Measurements from ENCODE around the gene SERPING1.

Gene SERPING1

GRCh38 chr11:57624864-57625263, 27.4 kb downstream of the SERPING1 start:
- no peak overlapping the region for H3K27ac ChIP-seq
- TF ChIP-seq ZFX (IDR thresholded peaks at IDR 0.05), result no peak
- TF ChIP-seq CTCF (conservative IDR thresholded peaks at IDR 0.05), result no peak

GRCh38 chr11:57626895-57627294, 29.4 kb downstream of the SERPING1 start:
- TF ChIP-seq CTCF (conservative IDR thresholded peaks at IDR 0.05), result no peak
- no peak for TF ChIP-seq ZFX (IDR thresholded peaks at IDR 0.05)
- H3K27ac ChIP-seq, result no peak overlapping the region

GRCh38 chr11:57630171-57630570, 32.7 kb downstream of the SERPING1 start:
- no peak for TF ChIP-seq ZFX (IDR thresholded peaks at IDR 0.05)
- no peak overlapping the region for H3K27ac ChIP-seq

- no peak for TF ChIP-seq ZFX (IDR thresholded peaks at IDR 0.05)
- no peak for TF ChIP-seq CTCF (conservative IDR thresholded peaks at IDR 0.05)
- H3K27ac ChIP-seq, result no peak overlapping the region
These were observed 34.6 kb downstream of the SERPING1 start for GRCh38 chr11:57632116-57632515.

- no peak overlapping the region for H3K27ac ChIP-seq
- no peak for TF ChIP-seq ZFX (IDR thresholded peaks at IDR 0.05)
- TF ChIP-seq CTCF (conservative IDR thresholded peaks at IDR 0.05), result no peak
These were observed 36.0 kb downstream of the SERPING1 start for GRCh38 chr11:57633394-57634070.

GRCh38 chr11:57634311-57634710, 36.8 kb downstream of the SERPING1 start:
- no peak for TF ChIP-seq CTCF (conservative IDR thresholded peaks at IDR 0.05)
- no peak for TF ChIP-seq ZFX (IDR thresholded peaks at IDR 0.05)
- no peak overlapping the region for H3K27ac ChIP-seq

- H3K27ac ChIP-seq, result no peak overlapping the region
- no peak for TF ChIP-seq CTCF (conservative IDR thresholded peaks at IDR 0.05)
- TF ChIP-seq ZFX (IDR thresholded peaks at IDR 0.05), result no peak
These were observed 37.8 kb downstream of the SERPING1 start for GRCh38 chr11:57635246-57635645.

- no peak overlapping the region for H3K27ac ChIP-seq
These were observed 40.1 kb downstream of the SERPING1 start for GRCh38 chr11:57637626-57638004.

More at GRCh38 chr11:57637626-57638004, 40.1 kb downstream of the SERPING1 start:
- TF ChIP-seq ZFX (IDR thresholded peaks at IDR 0.05), result no peak
- TF ChIP-seq CTCF (conservative IDR thresholded peaks at IDR 0.05), result no peak
